ENCODE data around the gene SUPT5H.
A peak's percentile ranks its signal among the peaks of the same experiment; 100 is the strongest.
"Not testable (repeated sequence)": the region's sequence is repeated elsewhere in the genome, so short reads cannot be mapped to it uniquely, and the experiment has no call there.

The SUPT5H gene

DNA sequence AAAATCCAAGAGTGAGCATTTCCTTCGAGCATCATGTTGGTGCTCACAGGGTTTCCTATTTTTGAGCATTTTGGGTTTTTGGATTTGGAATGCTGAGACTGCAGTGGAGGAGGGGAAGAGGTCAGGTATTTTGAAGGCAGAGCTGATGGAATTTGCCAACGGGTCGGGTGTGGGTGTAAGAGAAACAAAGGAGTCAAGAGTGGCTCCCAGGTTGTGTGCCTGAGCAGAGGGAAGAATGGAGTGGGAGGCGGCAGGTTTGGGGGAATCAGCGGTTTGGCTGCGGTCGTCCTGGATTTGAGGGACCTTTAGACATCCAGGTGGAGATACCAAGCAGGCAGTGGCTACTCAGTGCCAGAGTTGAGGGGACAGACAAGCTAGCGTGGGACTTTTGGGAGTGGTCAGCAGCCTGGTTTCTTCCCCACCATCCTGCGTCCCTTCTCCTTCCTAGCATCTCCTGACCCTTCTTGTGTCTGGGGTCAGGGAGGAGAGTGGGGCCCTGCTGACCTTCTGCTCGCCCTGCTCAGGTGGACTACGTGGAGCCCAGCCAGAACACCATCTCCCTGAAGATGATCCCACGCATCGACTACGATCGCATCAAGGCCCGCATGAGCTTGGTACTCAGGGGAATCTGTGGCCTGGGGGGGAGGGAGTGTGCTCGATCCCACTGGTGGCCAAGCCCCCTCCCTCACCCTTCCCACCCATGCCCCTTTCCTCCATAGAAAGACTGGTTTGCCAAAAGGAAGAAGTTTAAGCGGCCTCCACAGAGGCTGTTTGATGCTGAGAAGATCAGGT, 20.8 kb downstream of the SUPT5H start:
- DNase-seq (ENCODE audit: low read depth): no peak

DNA sequence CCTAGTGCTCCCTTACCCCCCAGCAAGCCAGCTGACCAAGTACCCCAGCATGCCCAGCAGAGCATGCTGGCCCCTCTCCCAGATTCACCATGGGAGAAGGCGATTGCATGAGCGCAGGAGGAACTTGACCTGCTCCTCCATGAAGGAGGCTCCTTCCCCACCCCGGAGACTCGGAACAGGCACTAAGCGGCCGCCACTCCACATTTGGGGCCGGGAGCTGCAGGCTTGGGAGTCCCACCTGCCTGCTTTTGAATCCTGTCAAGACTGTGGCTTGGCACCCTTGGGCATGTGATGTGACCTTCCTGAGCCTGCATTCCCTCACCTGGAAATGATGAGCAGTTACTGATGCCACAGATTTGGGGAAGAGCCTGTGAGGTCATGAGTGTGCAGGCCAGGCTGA, 22.6 kb downstream of the SUPT5H start:
- no peak for DNase-seq (ENCODE audit: low read depth)

GRCh38 chr19:39469036-39469435, 23.7 kb downstream of the SUPT5H start:
- no peak for DNase-seq (ENCODE audit: low read depth)

- no peak for DNase-seq (ENCODE audit: low read depth)
These were observed 24.2 kb downstream of the SUPT5H start for GRCh38 chr19:39469567-39469966.

DNA sequence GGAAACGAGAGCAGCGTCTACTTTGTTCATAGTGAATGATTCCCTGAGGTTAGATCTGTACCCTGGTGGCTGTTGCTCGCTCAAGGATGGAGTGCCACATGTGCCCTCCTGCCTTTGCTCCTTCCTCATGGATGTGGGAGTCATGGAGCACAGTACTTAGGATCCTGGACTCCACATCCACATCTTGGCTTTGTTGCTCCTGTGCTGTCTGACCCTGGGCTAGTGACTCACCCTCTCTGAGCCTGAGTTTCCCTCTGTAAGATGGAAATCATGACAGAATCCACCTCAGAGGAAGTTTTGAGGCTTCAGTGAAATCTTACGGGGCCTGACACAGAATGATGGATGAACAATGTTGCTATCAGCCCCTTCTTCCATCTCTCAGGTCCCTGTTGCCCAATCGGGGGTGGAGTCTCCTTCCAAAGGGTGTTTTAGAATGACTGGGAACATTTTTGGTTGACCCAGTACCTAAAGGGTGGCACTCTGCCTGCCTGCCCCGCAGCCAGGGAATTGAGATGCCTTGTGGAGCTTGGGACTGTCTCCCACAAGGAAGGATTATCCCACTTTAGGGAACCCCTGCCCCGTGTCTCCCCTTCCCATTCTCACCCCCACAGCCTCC, 25.4 kb downstream of the SUPT5H start:
- no peak for DNase-seq (ENCODE audit: low read depth)

GRCh38 chr19:39471756-39472536, 26.6 kb downstream of the SUPT5H start:
- DNase-seq (ENCODE audit: low read depth): no peak

DNA sequence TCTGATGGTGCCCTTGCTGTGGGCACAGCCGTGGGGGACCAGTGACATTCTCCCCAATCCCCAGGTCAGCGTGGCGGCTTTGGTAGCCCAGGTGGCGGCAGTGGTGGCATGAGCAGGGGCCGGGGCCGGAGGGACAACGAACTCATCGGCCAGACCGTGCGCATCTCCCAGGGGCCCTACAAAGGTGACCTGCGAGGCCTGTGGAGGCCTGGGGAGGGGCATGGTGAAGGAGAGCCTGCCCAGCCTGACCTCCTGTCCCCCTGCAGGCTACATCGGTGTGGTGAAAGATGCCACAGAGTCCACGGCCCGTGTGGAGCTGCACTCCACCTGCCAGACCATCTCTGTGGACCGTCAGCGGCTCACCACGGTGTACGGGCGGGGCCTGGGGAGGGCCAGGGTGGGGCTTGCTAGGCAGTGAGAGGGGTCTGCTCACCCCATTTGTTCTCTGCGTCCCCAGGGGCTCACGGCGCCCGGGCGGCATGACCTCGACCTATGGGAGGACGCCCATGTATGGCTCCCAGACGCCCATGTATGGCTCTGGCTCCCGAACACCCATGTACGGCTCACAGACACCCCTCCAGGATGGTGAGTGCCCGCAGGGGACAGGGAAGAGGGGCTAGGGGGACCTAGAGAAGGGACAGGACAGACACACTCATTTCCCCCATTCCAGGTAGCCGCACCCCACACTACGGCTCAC, 27.5 kb downstream of the SUPT5H start:
- no peak for DNase-seq (ENCODE audit: low read depth)

DNA sequence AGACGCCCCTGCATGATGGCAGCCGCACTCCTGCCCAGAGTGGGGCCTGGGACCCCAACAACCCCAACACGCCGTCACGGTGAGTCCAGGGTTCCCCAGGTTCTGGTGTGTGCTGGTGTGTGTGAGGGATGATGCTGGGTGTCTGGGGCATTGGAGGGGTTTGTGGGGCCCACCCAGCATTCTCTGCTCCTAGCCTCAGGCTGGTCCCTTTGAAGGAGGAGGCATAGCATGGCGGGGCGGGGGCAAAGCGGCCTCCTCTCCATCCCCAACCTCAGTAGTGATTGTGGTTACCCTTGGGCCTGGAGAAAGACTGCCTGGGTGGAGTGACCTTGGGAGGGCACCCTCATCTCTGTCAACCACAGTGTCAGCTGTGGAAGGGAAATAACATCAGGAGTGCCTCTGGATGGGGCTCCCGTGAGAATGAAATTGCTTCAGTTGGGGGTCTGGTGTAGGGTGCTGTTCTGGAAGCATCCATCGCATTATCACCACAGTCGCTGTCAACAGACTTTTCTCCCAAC, 28.1 kb downstream of the SUPT5H start:
- no peak for DNase-seq (ENCODE audit: low read depth)

- peak; percentile 62 for DNase-seq (ENCODE audit: low read depth)
These were observed 28.8 kb downstream of the SUPT5H start for GRCh38 chr19:39474139-39474620.

DNA sequence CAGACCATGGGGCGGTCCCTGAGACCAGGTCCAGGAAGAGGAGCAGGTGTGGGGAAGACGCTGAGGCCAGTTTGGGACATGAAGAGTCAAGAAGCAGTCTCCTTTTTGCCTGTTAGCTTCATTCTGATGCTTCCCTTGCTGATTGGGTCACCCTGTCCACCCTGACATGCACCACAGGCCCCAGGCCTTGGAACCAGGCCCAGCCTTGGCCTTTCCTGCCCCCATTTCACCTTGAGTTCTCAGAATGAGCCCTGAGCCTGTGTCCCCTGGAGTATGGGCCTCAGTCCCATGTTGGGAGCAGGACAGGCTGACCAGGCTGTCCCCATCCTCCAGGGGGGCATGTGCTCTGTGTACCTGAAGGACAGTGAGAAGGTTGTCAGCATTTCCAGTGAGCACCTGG, 30.4 kb downstream of the SUPT5H start:
- DNase-seq (ENCODE audit: low read depth): no peak

- DNase-seq (ENCODE audit: low read depth): not testable (repeated sequence)
These were observed 34.0 kb downstream of the SUPT5H start for GRCh38 chr19:39479319-39479801.

- no peak for DNase-seq (ENCODE audit: low read depth)
These were observed 34.5 kb downstream of the SUPT5H start for GRCh38 chr19:39479916-39480315.

DNA sequence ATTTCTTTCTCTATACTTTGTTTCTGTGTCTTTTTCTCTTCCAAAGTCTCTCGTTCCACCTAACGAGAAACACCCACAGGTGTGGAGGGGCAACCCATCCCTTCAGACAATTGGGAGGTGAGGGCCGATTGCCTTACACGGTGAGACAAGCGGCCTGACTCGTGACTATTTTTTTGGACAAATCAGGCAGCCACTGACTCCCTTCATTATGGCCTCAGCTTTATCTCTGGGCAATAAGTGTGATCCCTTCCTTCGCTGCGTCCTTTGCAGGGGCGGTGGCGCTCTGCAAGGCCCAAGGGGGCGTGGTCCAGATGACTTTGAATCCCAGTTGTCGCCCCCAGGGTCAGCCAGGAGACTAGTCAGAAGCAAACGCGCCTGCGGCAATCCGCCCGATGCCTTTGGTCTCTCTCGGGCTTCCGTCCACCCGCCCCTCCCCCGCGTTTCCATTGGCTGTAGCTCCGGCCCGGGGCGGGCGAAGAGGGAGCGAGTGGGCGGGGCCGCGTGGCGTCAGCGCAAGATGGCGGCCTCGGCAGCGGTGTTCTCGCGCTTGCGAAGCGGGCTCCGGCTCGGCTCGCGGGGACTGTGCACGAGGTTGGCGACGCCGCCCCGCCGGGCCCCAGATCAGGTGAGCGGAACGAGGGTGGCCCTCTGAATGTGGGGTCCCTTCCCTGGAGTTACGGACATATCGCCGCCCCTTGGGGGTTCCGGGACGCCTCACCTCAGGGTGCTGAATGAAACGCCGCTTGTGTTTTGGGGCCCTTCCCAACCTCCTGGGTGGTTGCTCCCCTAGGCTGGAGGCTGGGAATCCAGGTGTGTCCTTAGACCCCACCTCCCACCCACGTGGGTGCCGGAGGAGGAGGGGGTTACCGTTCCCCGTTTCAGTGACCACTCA, 35.2 kb downstream of the SUPT5H start, which contains the start of gene TIMM50:
Gene TIMM50 (plus strand): TSS at position 502 of the 892 bp plus-strand sequence. CDS start 16 bp downstream, at position 518.
- peak; percentile 95 for DNase-seq (ENCODE audit: low read depth)

DNA sequence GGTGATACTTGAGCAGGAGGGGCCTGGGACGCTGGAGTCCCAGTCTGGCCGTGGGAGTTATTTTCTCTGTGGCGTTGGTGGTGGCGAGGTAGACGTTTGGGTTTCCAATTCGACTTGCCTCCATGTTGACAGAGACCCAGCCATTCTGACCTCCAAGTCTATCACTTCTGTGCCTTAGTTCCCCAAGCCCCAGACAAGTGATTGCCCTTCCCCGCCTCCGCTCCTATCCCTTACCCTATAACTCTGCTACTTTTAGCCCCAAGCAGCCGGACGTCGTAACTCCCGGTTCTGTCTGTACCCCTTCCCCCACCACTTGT, 35.8 kb downstream of the SUPT5H start:
- no peak for DNase-seq (ENCODE audit: low read depth)

- DNase-seq (ENCODE audit: low read depth): no peak
These were observed 36.3 kb downstream of the SUPT5H start for GRCh38 chr19:39481676-39482075.

GRCh38 chr19:39483141-39483540, 37.8 kb downstream of the SUPT5H start:
- no peak for DNase-seq (ENCODE audit: low read depth)

- no peak for DNase-seq (ENCODE audit: low read depth)
These were observed 44.4 kb downstream of the SUPT5H start for GRCh38 chr19:39489756-39490155.

GRCh38 chr19:39492225-39492624, 46.8 kb downstream of the SUPT5H start:
- no peak for DNase-seq (ENCODE audit: low read depth)

DNA sequence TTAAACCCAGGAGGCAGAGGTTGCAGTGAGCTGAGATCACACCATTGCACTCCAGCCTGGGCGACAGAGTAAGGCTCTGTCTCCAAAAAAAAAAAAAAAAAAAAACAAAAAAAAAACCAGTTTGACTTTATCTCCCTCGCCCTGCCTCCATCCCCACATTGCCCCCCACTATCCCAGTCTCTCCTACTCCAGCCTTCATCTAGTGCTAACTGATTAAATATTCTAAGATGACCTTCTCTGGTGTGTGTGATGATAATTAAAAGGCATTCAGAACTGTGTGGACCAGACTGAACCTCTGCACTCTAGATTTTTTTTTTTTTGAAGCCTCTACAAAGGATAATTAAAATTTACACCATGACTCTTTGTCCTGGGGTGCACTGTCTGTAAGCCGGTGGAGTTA, 47.4 kb downstream of the SUPT5H start:
- no peak for DNase-seq (ENCODE audit: low read depth)

GRCh38 chr19:39494661-39495060, 49.3 kb downstream of the SUPT5H start:
- DNase-seq (ENCODE audit: low read depth): no peak

GRCh38 chr19:39496063-39496462, 50.7 kb downstream of the SUPT5H start:
- no peak for DNase-seq (ENCODE audit: low read depth)
